ENCODE data around the gene ACSF3.

Gene ACSF3

GRCh38 chr16:89167425-89167941, 73.8 kb downstream of the ACSF3 start (continued):
- TF ChIP-seq KLF17 (tag by site-specific recombination; IDR thresholded peaks at IDR 0.05) = peak; percentile 90
- TF ChIP-seq ZNF514 (tag by site-specific recombination; IDR thresholded peaks at IDR 0.05) = no peak
- no peak for TF ChIP-seq ZNF214 (tag by site-specific recombination; IDR thresholded peaks at IDR 0.05; ENCODE audit: borderline replicate concordance)
- no peak for TF ChIP-seq YY1 (tag by site-specific recombination; IDR thresholded peaks at IDR 0.05)
- TF ChIP-seq ZNF555 (tag by site-specific recombination; conservative IDR thresholded peaks at IDR 0.05) = no peak
- TF ChIP-seq ELK4 (IDR thresholded peaks at IDR 0.05; ENCODE audit: borderline replicate concordance, low read depth, low read length) = no peak
- peak; percentile 45; the same call in 1 of the 2 replicates for TF ChIP-seq SP7 (tag by site-specific recombination; IDR thresholded peaks at IDR 0.05)
- TF ChIP-seq ZNF777 (tag by site-specific recombination; IDR thresholded peaks at IDR 0.05; ENCODE audit: borderline replicate concordance) = no peak
- TF ChIP-seq ZNF274 (IDR thresholded peaks at IDR 0.05; ENCODE audit: low read length) = no peak
- no peak for TF ChIP-seq ZNF274 (tag by site-specific recombination; IDR thresholded peaks at IDR 0.05; ENCODE audit: borderline replicate concordance)
- TF ChIP-seq ZSCAN18 (tag by site-specific recombination; IDR thresholded peaks at IDR 0.05) = no peak
- TF ChIP-seq ZNF792 (tag by site-specific recombination; IDR thresholded peaks at IDR 0.05) = no peak
- peak; percentile 42; the same call in 1 of the 2 replicates for TF ChIP-seq ZNF391 (tag by site-specific recombination; IDR thresholded peaks at IDR 0.05; ENCODE audit: borderline replicate concordance, low read depth)
- TF ChIP-seq CTCF (tag by site-specific recombination; IDR thresholded peaks at IDR 0.05) = peak; percentile 96
- TF ChIP-seq ZNF768 (tag by site-specific recombination; IDR thresholded peaks at IDR 0.05) = no peak
- TF ChIP-seq ZNF76 (tag by site-specific recombination; IDR thresholded peaks at IDR 0.05; ENCODE audit: borderline replicate concordance, low read depth) = no peak
- 0 out of 2 replicates have a peak, but pooled peaks have one; percentile 54 for TF ChIP-seq ZBTB7A (tag by site-specific recombination; IDR thresholded peaks at IDR 0.05; ENCODE audit: low read depth)
- TF ChIP-seq ZNF624 (tag by site-specific recombination; IDR thresholded peaks at IDR 0.05) = no peak
- no peak for TF ChIP-seq GLI4 (tag by site-specific recombination; IDR thresholded peaks at IDR 0.05)
- peak; percentile 35; the same call in 1 of the 2 replicates for TF ChIP-seq ZNF366 (tag by site-specific recombination; conservative IDR thresholded peaks at IDR 0.05)
- TF ChIP-seq BCL6B (tag by site-specific recombination; IDR thresholded peaks at IDR 0.05) = no peak
- TF ChIP-seq ZSCAN30 (tag by site-specific recombination; IDR thresholded peaks at IDR 0.05) = 0 out of 2 replicates have a peak, but pooled peaks have one; percentile 45
- TF ChIP-seq ZNF416 (tag by site-specific recombination; IDR thresholded peaks at IDR 0.05) = no peak
- TF ChIP-seq ZNF660 (tag by site-specific recombination; IDR thresholded peaks at IDR 0.05) = 0 out of 2 replicates have a peak, but pooled peaks have one; percentile 52
- TF ChIP-seq ZNF132 (tag by site-specific recombination; IDR thresholded peaks at IDR 0.05; ENCODE audit: borderline replicate concordance) = no peak
- no peak for TF ChIP-seq ZFHX2 (tag by site-specific recombination; conservative IDR thresholded peaks at IDR 0.05)
- TF ChIP-seq ZNF518A (tag by site-specific recombination; conservative IDR thresholded peaks at IDR 0.05; ENCODE audit: low read depth) = no peak
- peak; percentile 31; the same call in 1 of the 2 replicates for TF ChIP-seq ZBTB20 (tag by site-specific recombination; IDR thresholded peaks at IDR 0.05)
- TF ChIP-seq ZIC2 (tag by site-specific recombination; IDR thresholded peaks at IDR 0.05) = no peak
